Activated CD8-positive, alpha-beta memory T cell treated with anti-CD3 and anti-CD28 coated beads, Interleukin-2, amount 50 U/mL, for 24 hours (primary cell): ENCODE measurements around the gene SULT1A1.
"Not testable (repeated sequence)": the region's sequence is repeated elsewhere in the genome, so short reads cannot be mapped to it uniquely, and the experiment has no call there.

ENCODE experiments used
- DNase-seq: peaks from one replicate; pipeline ENCODE4 v3.0.0-alpha.2; 2020; ENCODE audit errors: extremely low read depth

Gene SULT1A1

DNA sequence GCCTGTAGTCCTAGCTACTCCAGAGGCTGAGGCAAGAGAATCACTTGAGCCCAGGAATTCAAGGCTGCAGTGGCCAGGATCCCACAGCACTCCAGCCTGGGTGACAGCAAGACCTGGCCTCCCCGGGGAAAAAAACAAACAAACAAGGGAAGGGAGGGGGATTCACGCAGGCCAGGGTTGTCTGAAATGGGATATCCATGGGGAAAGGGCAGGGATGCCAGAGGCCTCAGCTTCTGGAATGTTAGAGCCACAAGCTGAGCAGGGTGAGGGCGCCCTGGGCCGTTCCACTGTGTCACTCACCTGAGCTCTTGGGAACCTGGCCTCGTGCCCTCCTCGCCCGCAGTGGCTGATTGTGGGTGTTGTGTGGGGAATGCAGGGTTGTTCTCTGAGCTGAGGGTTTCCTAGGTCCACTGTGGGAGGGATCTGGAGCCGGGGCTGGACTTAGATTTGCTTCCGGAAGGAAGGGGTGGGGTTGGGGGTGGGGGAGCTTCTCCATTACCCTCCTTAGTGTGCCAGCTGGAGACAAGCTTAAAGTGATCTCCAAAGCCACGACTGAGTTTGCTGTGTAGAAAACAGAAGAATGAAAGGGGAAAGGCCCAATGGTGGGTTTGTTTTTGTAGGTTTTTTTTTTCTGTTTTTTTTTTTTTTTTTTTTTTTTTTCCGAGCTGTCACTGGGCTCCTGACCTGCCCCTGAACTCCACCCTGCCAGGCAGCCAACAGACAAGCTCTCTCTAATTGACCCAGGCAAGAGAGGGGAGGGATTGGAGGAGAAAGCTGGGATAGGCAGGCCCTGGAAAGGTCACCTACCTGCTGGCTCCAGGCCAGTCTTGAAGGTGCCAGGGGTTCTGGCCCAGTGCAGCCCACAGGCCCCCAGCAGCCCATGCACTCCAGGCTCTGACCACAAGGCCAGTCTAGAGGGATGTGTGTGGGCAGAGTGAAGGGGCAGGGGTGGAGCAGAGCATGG lies at the start of gene SULT1A1:
Gene SULT1A1 (minus strand): TSS at position 414 of the 964 bp plus-strand sequence. CDS start 1,189 bp downstream, outside the sequence.
- DNase-seq, result no peak

DNA sequence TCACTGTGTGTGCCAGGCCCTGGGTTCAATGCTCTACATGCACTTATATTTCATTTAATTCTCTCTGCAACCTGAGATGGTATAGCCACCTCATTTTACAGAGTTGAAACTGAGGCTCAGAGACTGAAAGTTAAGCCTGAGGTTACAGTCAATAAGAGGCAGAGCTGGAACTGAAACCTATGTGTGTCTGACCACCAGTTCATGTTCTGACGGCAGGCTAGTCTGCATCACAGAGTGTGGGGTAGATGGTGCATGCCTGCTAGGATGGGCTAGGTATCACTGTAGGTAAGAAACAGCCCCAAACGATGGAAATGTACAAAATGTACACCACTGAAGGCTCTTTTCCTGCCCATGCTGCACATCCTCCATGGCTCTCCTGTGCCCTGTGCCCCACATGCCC lies 30.1 kb upstream of the SULT1A1 start:
- not testable (repeated sequence) for DNase-seq

DNA sequence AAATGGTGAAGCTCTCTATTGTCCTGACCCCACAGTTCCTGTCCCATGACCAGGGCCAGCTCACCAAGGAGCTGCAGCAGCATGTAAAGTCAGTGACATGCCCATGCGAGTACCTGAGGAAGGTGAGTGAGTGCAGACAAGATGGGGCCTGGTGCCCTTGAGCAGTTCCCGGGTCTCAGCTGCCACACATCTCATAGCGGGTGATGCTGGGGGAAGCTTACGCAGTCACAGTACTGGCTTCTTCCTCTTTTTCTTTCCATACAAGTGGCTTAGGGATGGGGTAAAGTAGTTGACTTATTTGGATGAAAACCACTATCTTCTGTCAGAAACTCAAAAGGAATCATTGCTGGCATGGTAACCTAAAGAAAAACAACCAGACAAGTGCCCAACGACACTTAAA lies 28.5 kb upstream of the SULT1A1 start:
- not testable (repeated sequence) for DNase-seq

DNA sequence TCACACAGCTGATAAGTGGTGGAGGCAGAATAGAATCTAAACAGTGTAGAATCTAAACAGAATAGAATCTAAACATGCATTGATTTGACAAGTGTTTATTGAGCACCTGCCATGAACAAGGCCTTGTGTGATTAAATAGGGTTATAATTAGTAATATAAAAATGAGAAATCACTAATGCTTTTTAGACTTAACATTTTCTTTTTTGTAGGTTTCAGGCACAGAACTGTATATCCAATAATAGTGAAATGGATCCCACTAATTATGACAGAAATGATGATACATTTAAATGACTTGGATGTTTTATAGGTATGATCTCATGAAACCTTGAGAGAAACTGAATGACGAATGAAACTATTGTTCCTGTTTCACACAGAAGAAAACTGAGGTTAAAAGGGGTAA lies 27.9 kb upstream of the SULT1A1 start, which contains the start of gene NPIPB8:
Gene NPIPB8 (plus strand): TSS at position 301 of the 400 bp plus-strand sequence. CDS start 296 bp downstream, outside the sequence.
- DNase-seq, result not testable (repeated sequence)

DNA sequence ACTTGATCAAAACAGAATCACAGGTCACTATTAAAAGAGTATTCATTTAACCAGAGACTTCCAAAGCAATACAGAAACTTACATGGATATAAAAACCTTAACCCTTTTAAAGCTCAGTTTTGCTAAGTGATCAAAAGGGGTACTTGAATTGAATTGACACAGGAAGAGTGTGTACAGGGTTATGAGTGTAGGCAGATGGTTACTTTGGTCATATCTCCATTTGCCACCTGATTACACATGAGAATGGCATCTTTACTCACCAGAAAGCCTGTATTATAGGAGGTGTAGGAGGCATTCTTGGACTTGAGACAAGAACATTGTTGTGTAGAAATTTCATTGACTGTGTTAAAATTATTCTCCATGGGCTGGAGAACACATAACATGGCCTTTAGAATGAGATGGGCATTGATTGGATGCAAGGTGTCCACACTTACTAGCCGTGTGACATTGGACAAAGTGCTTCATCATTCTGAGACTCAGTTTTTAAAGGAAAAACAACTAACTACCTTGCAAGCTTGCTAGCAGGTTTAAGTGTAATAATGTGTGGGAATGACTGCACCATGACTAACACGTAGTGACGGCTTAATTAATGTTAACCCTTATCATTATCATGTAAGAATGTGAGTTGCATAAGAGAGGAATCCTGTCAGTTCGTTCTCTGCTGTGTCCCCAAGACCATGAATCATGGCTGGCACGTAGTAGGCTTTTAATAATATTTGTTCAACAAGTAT lies 26.4 kb upstream of the SULT1A1 start:
- not testable (repeated sequence) for DNase-seq

DNA sequence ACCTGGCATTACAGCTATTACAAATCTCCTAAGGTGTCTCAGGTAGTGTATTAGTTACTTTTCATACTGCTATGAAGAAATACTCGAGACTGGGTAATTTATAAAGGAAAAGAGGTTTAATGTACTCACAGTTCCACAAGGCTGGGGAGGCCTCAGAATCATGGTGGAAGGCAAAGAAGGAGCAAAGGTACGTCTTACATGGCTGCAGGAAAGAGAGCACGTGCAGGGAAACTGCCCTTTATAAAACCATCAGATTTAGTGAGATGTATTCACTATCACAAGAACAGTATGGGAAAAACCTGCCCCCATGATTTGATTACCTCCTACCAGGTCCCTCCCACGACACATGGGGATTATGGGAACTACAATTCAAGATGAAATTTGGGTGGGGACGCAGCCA lies 21.1 kb upstream of the SULT1A1 start:
- not testable (repeated sequence) for DNase-seq

DNA sequence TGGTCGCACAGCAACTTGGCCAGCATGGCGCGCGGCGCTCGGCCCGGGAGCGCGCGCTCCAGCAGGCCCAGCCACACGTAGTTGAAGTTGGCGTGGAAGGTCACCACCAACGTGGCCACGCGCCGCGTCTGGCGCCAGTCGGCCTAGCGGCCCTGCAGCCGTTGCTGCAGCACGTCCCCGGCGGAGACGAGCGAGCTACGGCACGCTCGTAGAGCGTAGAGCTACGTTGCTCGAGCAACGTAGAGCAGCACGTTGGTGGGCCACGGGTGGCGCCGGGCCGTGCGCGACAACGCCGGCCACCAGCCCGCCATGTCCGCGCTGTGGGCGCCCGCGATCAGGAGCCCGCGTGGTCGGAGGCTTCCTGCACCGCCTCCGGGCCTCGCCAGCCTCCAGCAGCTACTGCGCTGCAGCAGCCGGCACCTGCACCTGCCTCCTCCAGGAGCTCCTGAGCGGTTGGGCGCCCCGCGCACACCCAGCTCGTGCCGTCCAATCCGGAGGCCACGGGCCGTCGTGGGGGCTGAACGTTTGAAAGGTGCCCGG lies 13.4 kb upstream of the SULT1A1 start:
- DNase-seq, result no peak

DNA sequence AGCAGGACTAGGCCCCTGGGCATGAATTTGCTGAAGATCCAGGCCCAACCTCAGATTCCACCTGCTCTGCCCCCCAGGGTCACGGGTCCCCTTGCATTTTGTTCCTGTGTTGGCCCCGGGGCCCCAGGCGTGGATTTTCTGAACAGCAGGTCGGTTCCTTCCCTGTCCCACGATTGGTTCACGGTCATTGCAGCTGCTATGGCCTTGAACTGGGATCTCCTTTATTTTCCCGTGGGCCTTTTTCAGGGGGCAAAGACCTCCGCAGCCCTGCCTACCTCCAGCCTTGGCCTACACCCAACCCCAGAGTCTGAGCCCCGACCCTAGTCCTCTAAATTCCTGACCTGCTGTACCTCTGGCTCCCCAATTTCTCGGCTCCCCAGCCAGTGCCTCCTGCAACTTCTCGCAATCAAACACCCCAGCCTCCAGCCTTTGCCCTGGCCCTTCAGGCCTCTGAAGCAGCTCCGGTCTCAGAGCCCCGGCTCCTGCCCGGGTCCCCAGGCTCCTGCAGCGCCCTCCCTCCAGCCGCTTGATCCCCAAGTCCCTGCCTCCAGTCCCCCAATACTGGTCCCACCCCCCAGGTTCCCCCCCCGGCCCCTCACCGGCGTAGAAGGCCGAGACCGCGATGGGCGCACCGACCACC lies 12.8 kb upstream of the SULT1A1 start:
- DNase-seq, result not testable (repeated sequence)

DNA sequence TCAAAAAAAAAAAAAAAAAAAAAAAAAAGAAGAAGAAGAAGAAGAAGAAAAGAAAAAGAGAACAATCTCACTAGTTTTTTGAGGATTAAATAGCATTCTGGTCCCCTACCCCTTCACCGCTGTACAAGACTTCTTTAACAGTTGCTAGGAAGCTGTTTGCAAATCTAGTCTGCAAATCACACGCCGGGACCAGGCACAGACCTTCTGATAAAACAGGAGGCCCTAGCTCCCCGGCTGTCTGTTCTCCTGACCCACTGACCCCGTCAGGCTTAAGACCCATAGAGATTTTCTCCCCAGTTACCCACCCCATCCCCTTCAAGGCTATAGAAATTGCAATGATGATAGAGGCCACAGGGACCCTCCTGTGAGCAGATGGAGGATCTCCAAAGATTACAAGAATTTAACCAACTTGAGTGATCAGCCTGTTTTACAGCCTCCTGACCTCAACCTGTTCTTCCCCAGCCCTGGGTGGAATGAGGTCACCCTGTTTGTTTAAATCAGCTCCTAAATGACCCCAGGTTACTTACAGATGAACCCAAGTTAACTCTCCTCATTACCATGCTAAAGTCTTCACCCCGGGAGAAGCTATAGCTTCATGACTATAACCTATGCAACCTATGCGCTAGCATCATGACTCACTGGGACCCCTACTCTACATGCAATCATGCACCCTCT lies 11.8 kb upstream of the SULT1A1 start:
- DNase-seq, result no peak

DNA sequence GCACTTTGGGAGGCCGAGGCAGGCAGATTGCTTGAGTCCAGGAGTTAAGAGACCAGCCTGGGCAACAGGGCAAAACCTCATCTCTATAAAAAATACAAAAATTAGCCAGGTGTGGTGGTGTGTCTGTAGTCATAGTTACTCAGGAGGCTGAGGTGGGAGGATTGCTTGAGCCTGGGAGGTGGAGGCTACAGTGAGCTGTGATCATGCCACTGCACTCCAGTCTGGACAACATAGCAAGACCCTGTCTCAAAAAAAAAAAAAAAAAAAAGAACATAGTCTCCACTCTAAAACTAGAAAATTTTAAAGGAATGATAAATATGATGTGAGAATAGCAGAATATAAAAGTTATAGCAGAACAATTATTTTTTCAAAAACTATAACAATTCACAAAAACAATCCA lies 10.5 kb upstream of the SULT1A1 start:
- not testable (repeated sequence) for DNase-seq

DNA sequence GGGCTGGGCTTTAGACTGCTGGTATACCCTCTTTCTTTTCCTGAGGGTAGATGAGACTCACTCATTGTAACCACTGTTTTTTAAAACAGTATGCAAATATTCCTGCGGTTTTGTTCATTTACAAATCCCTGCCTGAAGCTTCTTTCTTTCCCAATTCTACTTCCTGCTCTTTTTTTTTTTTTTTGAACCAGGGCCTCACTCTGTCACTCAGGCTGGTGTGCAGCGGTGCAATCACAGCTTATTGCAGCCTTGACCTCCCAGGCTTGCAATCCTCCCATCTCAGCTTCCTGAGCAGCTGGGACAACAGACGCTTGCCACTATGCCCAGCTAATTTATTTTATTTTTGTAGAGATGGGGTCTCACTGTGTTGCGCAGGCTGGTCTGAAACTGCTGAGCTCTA lies 8.0 kb upstream of the SULT1A1 start:
- DNase-seq, result no peak

DNA sequence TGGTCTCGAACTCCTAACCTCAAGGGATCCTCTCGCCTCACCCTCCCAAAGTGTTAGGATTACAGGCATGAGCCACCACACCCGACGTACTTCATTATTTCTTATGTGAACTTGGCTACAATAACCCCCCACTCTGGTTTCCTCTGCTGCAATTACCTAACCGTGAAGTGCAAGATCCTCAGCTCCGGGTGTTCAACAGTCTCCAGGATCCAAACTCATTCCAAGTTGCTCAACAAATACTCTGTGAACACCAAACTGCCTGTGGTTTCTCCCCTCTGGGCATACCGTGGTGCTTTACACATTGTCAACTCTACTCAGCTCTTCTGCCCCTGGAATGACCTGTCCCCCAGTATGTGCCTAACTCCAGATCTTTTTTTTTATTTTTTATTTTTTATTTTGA lies 6.8 kb upstream of the SULT1A1 start:
- no peak for DNase-seq

DNA sequence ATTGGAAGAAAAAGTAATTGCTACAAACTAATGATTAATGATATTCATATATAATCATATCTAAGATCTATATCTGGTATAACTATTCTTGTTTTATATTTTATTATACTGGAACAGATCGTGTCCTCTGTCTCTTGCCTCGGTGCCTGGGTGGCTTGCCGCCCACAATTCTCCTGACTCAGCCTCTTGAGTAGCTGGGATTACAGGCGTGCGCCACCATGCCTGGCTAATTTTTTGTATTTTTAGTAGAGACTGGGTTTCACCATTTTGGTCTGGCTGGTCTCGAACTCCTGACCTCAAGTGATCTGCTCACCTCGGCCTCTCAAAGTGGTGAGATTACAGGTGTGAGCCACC lies 6.4 kb upstream of the SULT1A1 start:
- not testable (repeated sequence) for DNase-seq

DNA sequence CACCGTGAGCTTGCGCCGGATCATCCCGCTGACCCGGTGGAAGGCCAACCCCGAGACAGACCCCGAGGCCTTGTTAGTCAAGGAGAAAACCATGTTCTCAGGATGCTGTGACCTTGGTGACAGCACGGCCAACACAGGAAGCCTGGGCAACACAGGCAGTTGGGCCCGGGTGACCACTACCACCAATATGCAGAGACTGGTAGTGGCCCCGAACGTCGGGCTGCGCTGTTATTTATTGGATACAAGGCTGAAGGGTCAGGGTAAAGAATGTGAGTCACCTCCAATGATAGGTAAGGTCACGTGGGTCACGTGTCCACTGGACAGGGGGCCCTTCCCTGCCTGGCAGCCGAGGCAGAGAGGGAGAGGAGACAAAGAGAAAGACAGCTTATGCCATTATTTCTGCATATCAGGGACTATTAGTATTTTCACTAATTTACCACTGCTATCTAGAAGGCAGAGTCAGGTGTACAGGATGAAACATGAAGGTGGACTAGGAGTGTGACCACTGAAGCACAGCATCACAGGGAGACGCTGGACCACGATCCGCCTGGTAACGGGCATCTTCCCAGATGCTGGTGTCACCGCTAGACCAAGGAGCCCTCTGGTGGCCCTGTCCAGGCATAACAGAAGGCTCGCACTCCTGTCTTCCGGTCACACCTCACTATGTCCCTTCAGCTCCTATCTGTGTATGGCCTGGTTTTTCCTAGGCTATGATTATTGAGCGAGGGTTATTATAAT lies 5.8 kb upstream of the SULT1A1 start:
- not testable (repeated sequence) for DNase-seq

DNA sequence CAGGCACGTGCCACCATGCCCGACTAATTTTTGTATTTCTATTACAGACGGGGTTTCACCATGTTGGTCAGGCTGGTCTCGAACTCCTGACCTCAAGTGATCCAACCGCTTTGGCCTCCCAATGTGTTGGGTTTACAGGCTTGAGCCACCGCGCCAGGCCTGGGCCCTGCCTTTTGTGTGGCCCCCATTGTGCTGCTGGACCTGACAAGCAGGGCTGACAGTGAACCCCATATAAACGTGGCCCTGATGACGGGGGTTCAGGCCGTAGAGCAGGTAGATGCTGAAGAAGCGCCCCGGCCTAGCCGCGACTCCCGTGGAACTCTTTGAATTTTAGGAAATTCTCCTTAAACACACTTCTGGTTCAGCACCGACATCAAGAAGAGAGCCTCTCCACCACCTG lies 4.7 kb upstream of the SULT1A1 start:
- DNase-seq, result not testable (repeated sequence)

DNA sequence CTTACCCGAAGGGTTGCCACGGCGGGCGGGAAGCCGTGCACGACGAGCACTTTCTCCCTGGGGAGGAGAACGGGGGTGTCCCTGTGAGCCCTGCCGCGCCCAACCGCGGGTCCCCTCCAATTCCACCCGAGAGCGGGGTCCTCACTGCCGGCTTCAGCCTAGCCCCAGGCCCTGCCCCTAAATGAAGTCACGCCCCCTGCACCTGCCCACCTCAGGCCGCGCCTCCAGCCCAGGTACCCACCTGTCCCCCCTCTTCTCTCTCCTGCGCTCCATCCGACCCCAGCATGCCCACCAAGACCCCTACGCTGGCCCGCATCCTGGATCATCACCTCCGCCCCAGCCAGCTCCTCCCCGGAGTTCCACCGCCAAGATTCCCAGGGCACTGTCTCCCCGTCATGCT lies 4.1 kb upstream of the SULT1A1 start:
- DNase-seq, result not testable (repeated sequence)

DNA sequence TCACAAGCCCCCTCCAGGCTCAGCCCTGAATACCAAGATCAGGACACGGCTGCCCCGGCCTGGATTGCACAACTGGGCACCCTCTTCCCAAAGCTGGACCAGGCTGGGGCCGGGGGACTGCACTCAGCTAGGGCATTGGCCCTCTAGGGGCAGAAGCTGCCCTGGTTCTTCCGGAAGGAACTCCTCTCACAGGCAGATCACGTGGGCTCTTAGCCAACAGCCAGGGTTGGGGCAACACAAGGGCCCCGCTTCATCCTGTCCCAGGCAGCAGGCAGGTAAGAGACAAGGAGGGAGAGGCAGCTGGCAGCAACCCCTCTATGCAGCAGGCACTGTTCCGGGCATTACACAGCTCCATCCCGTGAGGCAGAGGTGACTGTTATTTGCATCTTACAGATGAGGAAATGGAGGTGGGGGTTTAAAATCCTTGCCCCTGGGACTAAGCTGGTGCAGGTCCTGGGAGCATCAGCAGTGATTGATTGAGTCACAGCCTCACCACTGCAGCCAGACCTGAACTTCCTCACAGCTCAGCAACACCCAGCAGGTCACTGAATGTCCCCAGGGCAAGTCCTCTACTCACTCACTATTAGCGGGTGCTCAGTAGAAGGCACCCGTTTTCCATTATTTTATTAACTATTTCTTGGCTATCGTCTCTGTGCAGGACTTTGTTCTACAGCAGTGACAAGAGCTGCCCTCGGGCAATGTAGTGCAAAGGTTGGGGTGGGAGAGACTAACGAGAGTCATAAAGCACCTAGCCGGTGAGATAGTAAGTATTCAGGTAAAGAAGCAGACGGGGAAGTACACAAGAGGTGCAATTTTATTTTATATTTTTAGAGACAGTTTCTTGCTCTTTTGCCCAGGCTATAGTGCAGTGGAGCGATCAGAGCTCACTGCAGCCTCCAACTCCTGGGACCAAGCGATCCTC lies 2.8 kb upstream of the SULT1A1 start:
- not testable (repeated sequence) for DNase-seq

DNA sequence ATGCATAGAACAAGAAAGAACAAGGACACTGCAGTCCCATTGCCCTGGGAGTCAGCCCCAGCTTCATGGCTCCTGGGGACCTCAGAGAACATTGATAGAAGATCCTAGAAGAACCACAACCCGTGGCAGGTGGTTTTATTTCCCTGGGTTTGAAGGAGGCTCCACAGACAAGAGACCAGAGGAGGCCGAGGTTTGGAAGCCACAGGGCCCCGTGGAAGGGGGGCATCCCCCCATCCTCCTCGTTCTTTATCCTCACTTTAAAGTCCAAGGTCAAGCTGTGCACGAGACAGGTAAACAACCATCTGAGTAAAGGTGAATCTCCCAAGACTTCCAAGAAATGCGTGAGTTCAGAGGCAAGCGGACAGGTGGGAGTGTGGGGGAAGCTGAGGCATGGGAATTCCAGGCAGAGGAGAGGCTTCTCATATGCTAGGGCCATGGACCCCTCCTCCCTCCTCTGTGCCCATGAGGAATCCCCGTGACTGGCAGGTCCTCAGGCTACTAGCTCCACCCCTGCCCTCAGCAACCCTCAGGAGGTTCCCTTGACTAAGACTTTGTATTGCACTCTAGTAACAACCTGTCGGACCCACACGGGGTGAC lies 849 bp upstream of the SULT1A1 start:
- DNase-seq, result no peak
